Hepatocyte (in vitro differentiated cells): ENCODE results near the gene HRAS. TPM values are rescaled to one million over a fixed set of nuclear protein-coding genes. Genes with fewer than 3 reads are reported as not detected.

ENCODE experiments used
- DNase-seq: peaks from one replicate; pipeline ENCODE4 v3.0.0-alpha.2; 2016; ENCODE audit warnings: low spot score
- H2AFZ ChIP-seq: fragments of 200-600 bp; sonication (generic); 2 replicates; pipeline ENCODE4 v1.6.0; 2016; ENCODE audit warnings: antibody characterized with exemption, mild to moderate bottlenecking
- H3K27ac ChIP-seq: fragments of 200-600 bp; sonication (generic); 2 replicates; pipeline ENCODE4 v1.5.1; 2016; ENCODE audit warnings: mild to moderate bottlenecking
- H3K27me3 ChIP-seq: fragments of 200-600 bp; sonication (generic); 2 replicates; pipeline ENCODE4 v1.6.1; 2016
- H3K36me3 ChIP-seq: fragments of 200-600 bp; sonication (generic); replicated peaks from 2 replicates; pipeline ENCODE4 v1.5.1; 2016; ENCODE audit warnings: low read depth; ENCODE audit not compliant: insufficient read depth
- H3K4me1 ChIP-seq: fragments of 200-600 bp; sonication (generic); 2 replicates; pipeline ENCODE4 v1.5.1; 2016; ENCODE audit warnings: mild to moderate bottlenecking, moderate library complexity; ENCODE audit not compliant: insufficient read depth
- H3K4me2 ChIP-seq: fragments of 200-600 bp; sonication (generic); 2 replicates; pipeline ENCODE4 v1.6.0; 2016
- H3K4me3 ChIP-seq: fragments of 200-600 bp; sonication (generic); 2 replicates; pipeline ENCODE4 v1.5.1; 2016; ENCODE audit warnings: mild to moderate bottlenecking
- H3K79me2 ChIP-seq: fragments of 200-600 bp; sonication (generic); 2 replicates; pipeline ENCODE4 v1.6.0; 2017; ENCODE audit warnings: mild to moderate bottlenecking
- H3K9me2 ChIP-seq: fragments of 200-600 bp; sonication (generic); replicated peaks from 2 replicates; pipeline ENCODE4 v1.6.0; 2017; ENCODE audit warnings: mild to moderate bottlenecking; ENCODE audit not compliant: insufficient read depth
- H3K9me3 ChIP-seq: fragments of 200-600 bp; sonication (generic); 2 replicates; pipeline ENCODE4 v1.5.1; 2016; ENCODE audit warnings: low read depth, mild to moderate bottlenecking
- H4K20me1 ChIP-seq: fragments of 200-600 bp; sonication (generic); 2 replicates; pipeline ENCODE4 v1.6.0; 2016; ENCODE audit warnings: mild to moderate bottlenecking; ENCODE audit not compliant: insufficient read depth, poor library complexity, severe bottlenecking
- CTCF ChIP-seq: fragments of 200-600 bp; sonication (generic); IDR thresholded peaks from 2 replicates; pipeline ENCODE4 v1.5.1; 2016; ENCODE audit warnings: antibody characterized with exemption, mild to moderate bottlenecking; ENCODE audit not compliant: poor library complexity
- EZH2 ChIP-seq: fragments of 200-600 bp; sonication (generic); IDR thresholded peaks from 2 replicates; pipeline ENCODE4 v1.6.1; 2016; ENCODE audit warnings: antibody characterized with exemption, mild to moderate bottlenecking, borderline replicate concordance
- EZH2phosphoT487 ChIP-seq: fragments of 200-600 bp; sonication (generic); IDR thresholded peaks from one replicate; pipeline ENCODE4 v1.6.1; 2018; ENCODE audit warnings: antibody characterized with exemption, mild to moderate bottlenecking, low read depth, moderate library complexity; ENCODE audit not compliant: unreplicated experiment, severe bottlenecking
- WGBS: methylation state at CpG from one replicate; pipeline ENCODE4 v1.1.6; 2016; ENCODE audit warnings: low lambda C conversion rate; ENCODE audit errors: missing lambda C conversion rate; 5-methylcytosine and 5-hydroxymethylcytosine counted together
- polyA plus RNA-seq: library from polyadenylated mRNA; unstranded; fragments of >200 nt; fragmentation: Nextera tagmentation; extraction: Ambion mirVana; gene quantifications from 2 replicates; pipeline ENCODE4 v1.2.1, GENCODE V29; 2016
- total RNA-seq: library from RNA; depleted of rRNA; stranded (reverse); fragments of >200 nt; gene quantifications from 2 replicates; pipeline ENCODE4 v1.2.3, GENCODE V29; 2014

HRAS gene
- total and polyA plus RNA-seq, 2 experiments from 2014 or later = 28.4 to 57.9 TPM

- Histone ChIP-seq H3K9me2 (no peaks in the 10 kb centered on the region), H3K27me3 (peaks cover 19% of the 10 kb centered on the region), H3K4me1 (peaks cover 15% of the 10 kb centered on the region), H3K27ac (no peak overlapping the region), H3K79me2 (no peaks in the 10 kb centered on the region), H2AFZ (no peak overlapping the region), H3K4me2 (no peak overlapping the region), H3K9me3 (no peaks in the 10 kb centered on the region), H3K4me3 (no peak overlapping the region), H3K36me3 (no peaks in the 10 kb centered on the region), H4K20me1 (no peaks in the 10 kb centered on the region)
- 86% methylated on average over 12 of the region's 12 CpGs for WGBS
- TF ChIP-seq EZH2phosphoT487 (no peak), EZH2 (no peak), CTCF (no peak)
- DNase-seq = no peak
Measured at GRCh38 chr11:551596-551995, 16.2 kb upstream of the HRAS start.

- Histone ChIP-seq H3K4me1 (peaks cover 15% of the 10 kb centered on the region), H4K20me1 (no peaks in the 10 kb centered on the region), H3K27me3 (peaks cover 14% of the 10 kb centered on the region), H3K36me3 (no peaks in the 10 kb centered on the region), H3K9me2 (no peaks in the 10 kb centered on the region), H2AFZ (no peak overlapping the region), H3K27ac (no peak overlapping the region), H3K79me2 (no peaks in the 10 kb centered on the region), H3K4me2 (no peak overlapping the region), H3K9me3 (no peaks in the 10 kb centered on the region), H3K4me3 (no peak overlapping the region)
- no peak for TF ChIP-seq EZH2
- no peak for TF ChIP-seq EZH2phosphoT487
- TF ChIP-seq CTCF = no peak
- WGBS = 92% methylated on average over 4 of the region's 16 CpGs
- no peak for DNase-seq
Measured at GRCh38 chr11:551131-551530, 15.8 kb upstream of the HRAS start.

- Histone ChIP-seq H3K9me3 (no peaks in the 10 kb centered on the region), H3K4me2 (no peak overlapping the region), H3K4me3 (no peak overlapping the region), H4K20me1 (no peaks in the 10 kb centered on the region), H3K79me2 (no peaks in the 10 kb centered on the region), H3K9me2 (no peaks in the 10 kb centered on the region), H3K4me1 (peaks cover 14% of the 10 kb centered on the region), H3K27ac (no peak overlapping the region), H3K27me3 (peaks cover 12% of the 10 kb centered on the region), H3K36me3 (no peaks in the 10 kb centered on the region), H2AFZ (no peak overlapping the region)
- DNase-seq = no peak
- 89% methylated on average over 3 of the region's 5 CpGs for WGBS
- TF ChIP-seq EZH2 (no peak), CTCF (no peak), EZH2phosphoT487 (no peak)
Measured at GRCh38 chr11:550746-551085, 15.3 kb upstream of the HRAS start.
